HepG2 (cell line): ENCODE measurements around the gene CASZ1. TPM values are rescaled to one million over a fixed set of nuclear protein-coding genes. Genes with fewer than 3 reads are reported as not detected.

Source experiments
- ATAC-seq: fragments of 200-7000 bp; cut with Tn5 transposase; 3 replicates; pipeline ENCODE4 v1.9.1; 2020; ENCODE audit warnings: mild to moderate bottlenecking, moderate library complexity
- BruUV-seq: library from RNA; stranded (reverse); fragments of 400-500 nt; replicated peaks from 2 replicates; lab custom pipeline; 2021; lab: Mats Ljungman, UMichigan
- CTCF ChIA-PET: fragments of 300-600 bp; formaldehyde crosslinking; extraction: SDS; loops from one replicate; lab custom pipeline; 2021; ENCODE audit warnings: low total read pairs, inconsistent platforms, low intra/inter-chr PET ratio; lab: Yijun Ruan, JAX
- POLR2A ChIA-PET: fragments of 350-600 bp; sonication (Branson Sonifier 250); formaldehyde crosslinking; loops from one replicate; lab custom pipeline; 2020; ENCODE audit warnings: antibody characterized with exemption, inconsistent platforms; lab: Yijun Ruan, JAX
- DNase-seq: peaks from one replicate; pipeline ENCODE4 v3.0.0-alpha.2; 2015; ENCODE audit warnings: low spot score
- FAIRE-seq: peaks from 3 replicates; lab custom pipeline; 2011; peaks lifted over from hg19 to GRCh38; lab: Jason Lieb, UNC
- H2AFZ ChIP-seq: one replicate; pipeline ENCODE4 v1.6.1; 2011; ENCODE audit warnings: low read length, inconsistent platforms
- H3K27ac ChIP-seq: fragments of 300-600 bp; 3 replicates; pipeline ENCODE4 v1.8.0; 2011; ENCODE audit warnings: mixed run types, mild to moderate bottlenecking, mixed read lengths, low read length, inconsistent platforms; ENCODE audit not compliant: insufficient read depth; ENCODE audit errors: extremely low read length
- H3K27me3 ChIP-seq, 2 experiments: fragments of 200-600 bp in 1 of 2; 2 replicates in 1 of 2; 3 replicates in 1 of 2; pipeline versions ENCODE4 v1.6.0 to v1.8.0; 2011; ENCODE audit warnings: low read length in 2 of 2, mild to moderate bottlenecking in 2 of 2, moderate library complexity in 2 of 2, inconsistent platforms in 1 of 2; ENCODE audit not compliant: insufficient read depth in 2 of 2, control insufficient read depth in 1 of 2
- H3K36me3 ChIP-seq, 2 experiments: fragments of 200-600 bp in 1 of 2; replicated peaks in 1 of 2; 2 replicates in 1 of 2; 3 replicates in 1 of 2; pipeline versions ENCODE4 v1.5.1 to v1.8.0; 2011; ENCODE audit warnings: low read length in 2 of 2, inconsistent platforms in 1 of 2; ENCODE audit not compliant: insufficient read depth in 2 of 2, control insufficient read depth in 1 of 2
- H3K4me1 ChIP-seq: 2 replicates; pipeline ENCODE4 v1.5.1; 2012; ENCODE audit warnings: low read length, inconsistent platforms; ENCODE audit not compliant: insufficient read depth
- H3K4me2 ChIP-seq: 2 replicates; pipeline ENCODE4 v1.6.0; 2011; ENCODE audit warnings: low read depth, low read length, inconsistent platforms
- H3K4me3 ChIP-seq, 3 experiments: fragments of 200-600 bp in 1 of 3; sonication (generic), shearing (Covaris generic) in 1 of 3; replicated peaks in 1 of 3; 2 replicates each; pipeline ENCODE4 v1.5.1; 2011 to 2016; ENCODE audit warnings: low read length in 3 of 3, inconsistent platforms in 2 of 3, low read depth in 2 of 3, mild to moderate bottlenecking in 2 of 3, control low read depth in 1 of 3, mixed read lengths in 1 of 3; ENCODE audit not compliant: insufficient read depth in 1 of 3
- H3K79me2 ChIP-seq: one replicate; pipeline ENCODE4 v1.6.1; 2011; ENCODE audit warnings: low read length, inconsistent platforms; ENCODE audit not compliant: insufficient read depth
- H3K9ac ChIP-seq: 2 replicates; pipeline ENCODE4 v1.6.0; 2011; ENCODE audit warnings: mild to moderate bottlenecking, low read depth, low read length, inconsistent platforms; ENCODE audit not compliant: insufficient read depth
- H3K9me3 ChIP-seq: 2 replicates; pipeline ENCODE4 v1.5.1; 2012; ENCODE audit warnings: mild to moderate bottlenecking, low read length
- H4K20me1 ChIP-seq: 2 replicates; pipeline ENCODE4 v1.6.0; 2011; ENCODE audit warnings: inconsistent platforms, mild to moderate bottlenecking, low read length, moderate library complexity; ENCODE audit not compliant: insufficient read depth
- HMGXB3 ChIP-seq: sonication (generic); formaldehyde crosslinking; IDR thresholded peaks from 2 replicates; pipeline ENCODE4 v1.4.0; 2020; ENCODE audit warnings: missing genetic modification reagents, borderline replicate concordance
- MTA3 ChIP-seq: sonication (generic); formaldehyde crosslinking; IDR thresholded peaks from 2 replicates; pipeline ENCODE4 v1.4.0; 2020; ENCODE audit warnings: missing genetic modification reagents
- MTF1 ChIP-seq: sonication (generic); formaldehyde crosslinking; IDR thresholded peaks from 2 replicates; pipeline ENCODE4 v1.5.0; 2020; ENCODE audit warnings: missing genetic modification reagents
- NFAT5 ChIP-seq: sonication (generic); formaldehyde crosslinking; IDR thresholded peaks from 2 replicates; pipeline ENCODE4 v1.4.0; 2020; ENCODE audit warnings: missing genetic modification reagents
- PCBP2 ChIP-seq: fragments of 200-400 bp; formaldehyde crosslinking; optimal IDR thresholded peaks from 2 replicates; pipeline ENCODE3; 2018; ENCODE audit warnings: low read length, low read depth; ENCODE audit not compliant: poor library complexity, severe bottlenecking
- SMC3 ChIP-seq: IDR thresholded peaks from 2 replicates; pipeline ENCODE4 v1.6.1; 2011; ENCODE audit warnings: low read length, improper control_type of control experiment
- TFDP2 ChIP-seq: sonication (generic); formaldehyde crosslinking; IDR thresholded peaks from 2 replicates; pipeline ENCODE4 v1.4.0; 2020; ENCODE audit warnings: missing genetic modification reagents
- ZNF431 ChIP-seq: sonication (generic); formaldehyde crosslinking; IDR thresholded peaks from 2 replicates; pipeline ENCODE4 v1.9.0; 2022; ENCODE audit warnings: missing genetic modification reagents, low read depth, mild to moderate bottlenecking, borderline replicate concordance
- ZNF607 ChIP-seq: sonication (generic); formaldehyde crosslinking; IDR thresholded peaks from 2 replicates; pipeline ENCODE4 v1.5.1; 2020; ENCODE audit warnings: missing genetic modification reagents, mild to moderate bottlenecking, borderline replicate concordance
- WGBS: methylation state at CpG from one replicate; pipeline ENCODE4 v1.1.6; 2017; ENCODE audit warnings: low lambda C conversion rate; 5-methylcytosine and 5-hydroxymethylcytosine counted together
- in situ Hi-C: cut with HindIII; loops from 2 replicates; pipeline ENCODE4 v1.10.0; 2017; ENCODE audit warnings: low pct_unique_long_range_greater_than_20kb; ENCODE audit not compliant: extremely low pct_ligation_motif_present
- intact Hi-C: fragments of 100-400 bp; cut with micrococcal nuclease; formaldehyde crosslinking; loops from one replicate; pipeline ENCODE4 v1.10.0; 2022; ENCODE audit not compliant: unreplicated experiment
- polyA plus RNA-seq, 8 experiments: library from polyadenylated mRNA; depleted of rRNA in 3 of 8; stranded (reverse) in 7 of 8; unstranded in 1 of 8; fragments of >200 nt; fragmentation: Illumina TruSeq in 4 of 8; extraction: Trizol in 4 of 8; gene quantifications; 2 replicates each; pipeline versions ENCODE4 v1.2.1 to v1.2.3, GENCODE V29; 2011 to 2016; ENCODE audit warnings: low read depth in 4 of 8, missing spikeins in 1 of 8, mixed read lengths in 1 of 8; ENCODE audit not compliant: insufficient read depth in 1 of 8
- total RNA-seq, 5 experiments: library from RNA; depleted of rRNA; stranded (reverse); fragments of >200 nt; fragmentation: Illumina TruSeq; extraction: Trizol; gene quantifications; 2 replicates each; pipeline ENCODE4 v1.2.3, GENCODE V29; 2016; ENCODE audit warnings: low read depth in 1 of 5

CASZ1 gene
- total and polyA plus RNA-seq, 2 of the 13 experiments (the other 11 are each of a cell fraction or from before 2014, with no cell fraction given): 1.9 to 3.7 TPM

- TF ChIP-seq NFAT5 (CRISPR knock-in tag) (no peak), ZNF431 (no peak), ZNF607 (CRISPR knock-in tag) (no peak)
- TF ChIP-seq, all 625 proteins: peak for 0
These were observed 24.0 kb upstream of the CASZ1 start (continued) for GRCh38 chr1:10820422-10820821.

- H3K9me3 ChIP-seq: no peaks in the 10 kb centered on the region
- H3K36me3 ChIP-seq: no peaks in the 10 kb centered on the region
- H2AFZ ChIP-seq: no peak overlapping the region
- peaks cover 12% of the 10 kb centered on the region for H3K4me1 ChIP-seq
- in situ Hi-C loops: no loop called here
- no peaks in the 10 kb centered on the region for H3K79me2 ChIP-seq
- no peaks in the 10 kb centered on the region for H4K20me1 ChIP-seq
- WGBS: 49% methylated on average over 9 of the region's 13 CpGs
- peaks cover 11 to 41% of the 10 kb centered on the region in 2 experiments; a peak in 4 of 5 replicates for H3K27me3 ChIP-seq
- no TSS peak for BruUV-seq
- ATAC-seq (no peak), FAIRE-seq (no peak), DNase-seq (no peak)
- ChIA-PET POLR2A (no interaction called here), CTCF (no interaction called here)
- H3K4me2 ChIP-seq: no peak overlapping the region
- intact Hi-C loops: no loop called here
- H3K4me3 ChIP-seq: no peak overlapping the region
- no peak overlapping the region for H3K27ac ChIP-seq
- no peak overlapping the region for H3K9ac ChIP-seq
- TF ChIP-seq PCBP2: no peak
- no peak for TF ChIP-seq MTF1 (CRISPR knock-in tag)
- no peak for TF ChIP-seq HMGXB3 (CRISPR knock-in tag)
- no peak for TF ChIP-seq MTA3 (CRISPR knock-in tag)
- TF ChIP-seq SMC3: no peak
- no peak for TF ChIP-seq TFDP2 (CRISPR knock-in tag)
These were observed 22.9 kb upstream of the CASZ1 start for GRCh38 chr1:10819198-10819901.
